Loucy (cell line): Measurements from ENCODE around the gene RWDD1.

ENCODE experiments used
- CTCF ChIP-seq: fragments of 200-600 bp; sonication (generic); conservative IDR thresholded peaks from 2 replicates; pipeline ENCODE4 v1.5.1; 2014; ENCODE audit warnings: mild to moderate bottlenecking, antibody characterized with exemption, low read length
- EZH2phosphoT487 ChIP-seq: fragments of 200-600 bp; IDR thresholded peaks from 2 replicates; pipeline ENCODE4 v1.6.1; 2018; ENCODE audit warnings: antibody characterized with exemption, mild to moderate bottlenecking, moderate library complexity, borderline replicate concordance

- TF ChIP-seq CTCF = no peak
- TF ChIP-seq EZH2phosphoT487 = no peak
Measured at GRCh38 chr6:116562614-116563013, 8.7 kb upstream of the RWDD1 start.
